ENCODE measurements around the gene VEPH1.

- no peak for TF ChIP-seq CTCF (IDR thresholded peaks at IDR 0.05 in 2 of 3, conservative IDR thresholded peaks at IDR 0.05 in 1 of 3; ENCODE audit: insufficient read depth in 2 of 3, low read depth in 1 of 3, low read length in 3 of 3)
- TF ChIP-seq TBL1XR1 (IDR thresholded peaks at IDR 0.05; ENCODE audit: low read length in 2 of 2) = no peak
- no peak for TF ChIP-seq CTBP1 (IDR thresholded peaks at IDR 0.05; ENCODE audit: borderline replicate concordance)
- no peak for TF ChIP-seq PTBP1 (IDR thresholded peaks at IDR 0.05; ENCODE audit: low read depth, low read length)
- TF ChIP-seq RAD21 (CRISPR knock-in tag; conservative IDR thresholded peaks at IDR 0.05 in 1 of 2, IDR thresholded peaks at IDR 0.05 in 1 of 2) = no peak
- no peak for TF ChIP-seq ZBTB34 (CRISPR knock-in tag; IDR thresholded peaks at IDR 0.05)
- no peak for TF ChIP-seq TCF7 (IDR thresholded peaks at IDR 0.05; ENCODE audit: borderline replicate concordance)
- no peak for TF ChIP-seq ATF6 (CRISPR knock-in tag; IDR thresholded peaks at IDR 0.05)
Observed at GRCh38 chr3:157301755-157302154, 201.5 kb downstream of the VEPH1 start.
